T-helper 9 cell (primary cell): ENCODE results near the gene GSTO1.
A peak's percentile ranks its signal among the peaks of the same experiment; 100 is the strongest.

ENCODE experiments used
- DNase-seq: peaks from one replicate; pipeline ENCODE4 v3.0.0-alpha.2; 2020

Gene GSTO1

DNA sequence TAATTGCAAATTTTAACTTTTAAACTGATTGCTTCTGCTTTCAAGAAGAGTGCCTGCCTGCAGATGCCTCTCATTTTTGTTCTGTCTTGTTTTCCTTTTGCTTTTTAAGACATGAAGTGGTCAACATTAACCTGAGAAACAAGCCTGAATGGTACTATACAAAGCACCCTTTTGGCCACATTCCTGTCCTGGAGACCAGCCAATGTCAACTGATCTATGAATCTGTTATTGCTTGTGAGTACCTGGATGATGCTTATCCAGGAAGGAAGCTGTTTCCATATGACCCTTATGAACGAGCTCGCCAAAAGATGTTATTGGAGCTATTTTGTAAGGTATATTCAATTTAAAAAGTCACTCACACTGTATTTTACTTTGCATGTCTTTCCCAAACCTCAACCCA, 23.1 kb downstream of the GSTO1 start:
- no peak for DNase-seq

DNA sequence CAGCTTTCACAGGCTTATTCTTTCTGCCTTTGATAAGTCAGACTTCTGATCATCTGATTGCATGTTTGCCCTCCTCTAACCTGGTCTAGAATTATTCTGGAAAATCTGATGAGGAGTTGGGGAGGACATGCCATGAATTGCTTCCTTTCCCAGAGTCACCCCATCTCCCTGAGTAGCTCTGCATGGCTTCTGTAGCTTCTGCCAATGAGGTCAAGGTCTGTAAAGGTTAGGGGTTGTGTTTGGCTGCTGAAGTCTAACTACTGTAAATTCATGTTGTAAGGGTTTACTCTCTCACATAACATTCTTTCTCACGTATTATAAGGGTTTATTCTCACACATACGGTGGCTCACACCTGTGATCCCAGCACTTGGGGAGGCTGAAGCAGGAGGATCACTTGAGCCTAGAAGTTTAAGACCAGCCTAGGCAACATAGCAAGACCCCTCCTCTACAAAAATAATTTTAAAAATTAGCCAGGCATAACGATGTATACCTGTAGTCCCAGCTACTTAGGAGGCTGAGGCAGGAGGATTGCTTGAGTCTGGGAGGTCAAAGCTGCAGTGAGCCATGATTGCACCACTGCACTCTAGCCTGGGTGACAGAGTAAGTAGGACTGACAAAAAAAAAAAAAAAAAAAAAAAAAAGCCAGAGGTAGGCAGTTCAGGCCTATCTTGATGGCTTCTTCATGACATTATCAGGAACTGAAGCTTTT, 25.0 kb downstream of the GSTO1 start:
- no peak for DNase-seq

DNA sequence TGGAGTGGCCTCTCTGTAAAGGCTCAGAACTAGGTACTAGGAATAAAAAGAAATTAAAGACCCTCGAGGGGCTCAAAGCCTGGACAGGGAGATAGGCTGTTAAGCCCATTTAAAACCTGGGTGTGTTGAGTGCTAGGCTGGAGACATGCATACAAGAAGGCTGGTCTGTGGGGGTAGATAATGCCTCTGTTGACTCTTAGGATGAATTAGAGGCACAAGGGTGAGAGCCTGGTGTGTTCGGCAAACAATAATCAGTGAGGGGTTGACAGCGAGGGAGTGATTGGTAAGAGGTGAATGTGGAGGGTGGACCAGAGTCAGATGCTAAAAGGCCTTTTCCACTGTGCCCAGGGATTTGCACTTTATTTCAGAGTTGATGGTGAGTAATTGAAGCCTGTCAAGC, 27.0 kb downstream of the GSTO1 start:
- DNase-seq, result no peak

DNA sequence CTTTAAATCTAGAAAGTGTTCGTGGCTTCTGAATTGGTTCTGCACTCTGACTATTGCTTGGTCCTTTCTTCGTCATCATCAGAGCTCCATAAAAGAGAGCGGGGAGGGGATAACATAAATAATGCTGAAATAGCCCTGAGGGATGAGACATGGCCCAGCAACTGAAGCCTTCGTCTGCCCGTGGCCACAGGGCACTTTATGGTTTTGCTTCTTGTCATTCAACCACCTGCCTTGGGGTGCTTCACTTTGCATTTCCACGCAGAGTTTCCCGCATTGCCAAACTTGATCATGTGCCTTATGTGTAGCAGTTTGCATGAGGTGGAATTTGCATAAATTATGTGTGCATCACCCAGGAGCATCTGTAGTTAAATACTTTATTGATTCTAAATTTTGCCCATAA, 30.2 kb downstream of the GSTO1 start:
- DNase-seq, result no peak

DNA sequence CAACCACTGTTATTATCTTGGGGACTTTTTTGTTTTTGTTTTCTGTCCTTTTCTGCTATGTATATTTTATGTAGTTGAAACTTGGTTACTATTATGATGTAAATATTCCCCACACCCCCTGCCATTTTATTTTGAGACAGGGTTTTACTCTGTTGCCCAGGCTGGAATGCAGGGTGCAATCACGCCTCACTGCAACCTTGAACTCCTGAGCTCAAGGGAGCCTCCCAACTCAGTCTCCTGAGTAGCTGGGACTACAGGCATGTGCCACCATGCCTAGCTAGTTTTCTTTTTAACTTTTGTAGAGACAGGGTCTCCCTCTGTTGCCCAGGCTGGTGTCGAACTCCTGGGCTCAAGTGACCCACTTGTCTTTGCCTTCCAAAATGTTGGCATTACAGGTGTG, 32.2 kb downstream of the GSTO1 start:
- DNase-seq, result no peak

DNA sequence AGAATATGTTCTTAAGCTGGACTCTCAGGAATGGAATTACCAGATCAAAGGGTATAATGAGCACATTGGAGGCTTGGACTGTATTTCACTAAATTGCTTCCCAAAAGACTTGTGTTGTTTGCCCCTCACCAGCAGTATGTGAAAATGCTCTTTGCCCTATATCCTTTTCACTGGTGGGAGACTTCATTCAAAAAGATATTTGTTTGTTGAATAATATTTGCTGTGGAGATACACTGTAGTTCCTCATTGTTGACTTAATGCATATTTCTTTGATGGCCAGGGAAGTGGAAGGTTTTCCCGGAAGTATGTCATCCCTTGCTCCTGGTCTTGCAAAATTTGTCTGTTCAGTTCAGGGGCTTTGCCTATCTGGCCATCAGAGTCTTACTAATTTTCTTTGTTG, 33.7 kb downstream of the GSTO1 start:
- no peak for DNase-seq

DNA sequence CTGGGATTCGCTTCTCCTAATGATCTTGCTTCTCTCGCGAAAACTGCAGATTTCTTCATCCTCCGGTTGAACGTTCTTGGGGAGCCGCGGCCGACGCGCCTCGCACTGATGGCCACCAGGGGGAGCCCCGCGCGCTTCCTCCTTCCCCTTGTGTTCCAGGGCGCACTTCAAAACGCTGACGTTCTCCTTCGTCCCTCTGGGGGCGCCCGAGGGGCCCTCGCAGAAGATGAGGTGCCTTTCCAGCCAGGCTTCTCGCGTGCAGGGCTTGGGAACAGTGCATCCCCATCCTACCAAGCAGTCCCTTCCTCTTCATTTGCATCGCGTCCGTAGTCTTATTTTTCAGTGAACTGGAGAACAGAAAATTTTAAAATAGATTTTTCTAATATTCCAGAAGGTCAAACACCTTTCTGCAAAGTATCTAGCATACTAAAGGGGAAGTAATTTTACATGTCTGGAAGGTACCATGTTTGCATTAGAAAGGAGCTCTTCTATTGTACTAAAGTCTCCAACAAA, 36.8 kb downstream of the GSTO1 start:
- peak; percentile 86 for DNase-seq

DNA sequence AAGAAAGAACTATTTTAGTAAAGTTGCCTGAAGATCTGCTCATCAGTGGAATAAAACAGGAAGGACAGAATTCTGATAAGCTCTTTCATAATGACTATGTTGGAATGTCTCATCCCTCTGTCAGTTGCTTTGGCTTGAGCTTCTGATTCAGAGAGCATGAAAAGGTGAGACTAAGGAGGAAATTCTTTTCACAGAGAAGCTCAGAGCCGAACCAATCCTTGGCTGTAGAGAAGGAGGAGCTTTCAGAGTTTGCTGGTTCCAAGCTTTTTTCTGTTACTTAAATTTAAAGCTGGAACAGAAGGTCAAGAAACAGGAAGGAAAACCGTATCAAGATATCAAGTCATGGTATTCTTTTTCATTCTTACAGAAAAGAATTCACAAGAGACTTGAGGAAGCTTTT, 38.3 kb downstream of the GSTO1 start:
- no peak for DNase-seq

DNA sequence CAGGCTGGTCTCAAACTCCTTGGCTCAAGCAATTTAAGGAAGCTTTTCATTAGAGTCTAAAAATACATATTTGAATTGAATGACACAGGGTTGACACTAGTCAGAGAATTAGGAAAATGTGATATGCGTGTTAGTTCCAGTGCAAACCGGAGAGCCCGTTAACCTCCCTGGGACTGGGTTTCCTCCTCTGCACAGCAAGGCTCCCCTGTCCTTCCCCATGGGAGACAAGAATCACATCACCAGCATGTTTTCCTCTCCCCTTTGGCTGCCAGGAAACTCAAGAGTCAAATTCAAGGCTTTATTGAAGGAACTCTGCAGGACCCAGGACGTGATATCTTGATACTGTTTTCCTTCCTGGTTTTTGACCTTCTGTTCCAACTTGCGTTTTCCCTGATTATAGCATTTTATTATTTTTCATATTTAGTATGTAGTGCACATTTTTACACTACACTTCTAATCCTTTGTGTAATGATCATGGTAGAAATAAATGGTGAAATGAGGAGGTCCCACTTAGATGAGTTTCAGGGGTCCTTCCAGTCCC, 39.2 kb downstream of the GSTO1 start:
- DNase-seq, result no peak

DNA sequence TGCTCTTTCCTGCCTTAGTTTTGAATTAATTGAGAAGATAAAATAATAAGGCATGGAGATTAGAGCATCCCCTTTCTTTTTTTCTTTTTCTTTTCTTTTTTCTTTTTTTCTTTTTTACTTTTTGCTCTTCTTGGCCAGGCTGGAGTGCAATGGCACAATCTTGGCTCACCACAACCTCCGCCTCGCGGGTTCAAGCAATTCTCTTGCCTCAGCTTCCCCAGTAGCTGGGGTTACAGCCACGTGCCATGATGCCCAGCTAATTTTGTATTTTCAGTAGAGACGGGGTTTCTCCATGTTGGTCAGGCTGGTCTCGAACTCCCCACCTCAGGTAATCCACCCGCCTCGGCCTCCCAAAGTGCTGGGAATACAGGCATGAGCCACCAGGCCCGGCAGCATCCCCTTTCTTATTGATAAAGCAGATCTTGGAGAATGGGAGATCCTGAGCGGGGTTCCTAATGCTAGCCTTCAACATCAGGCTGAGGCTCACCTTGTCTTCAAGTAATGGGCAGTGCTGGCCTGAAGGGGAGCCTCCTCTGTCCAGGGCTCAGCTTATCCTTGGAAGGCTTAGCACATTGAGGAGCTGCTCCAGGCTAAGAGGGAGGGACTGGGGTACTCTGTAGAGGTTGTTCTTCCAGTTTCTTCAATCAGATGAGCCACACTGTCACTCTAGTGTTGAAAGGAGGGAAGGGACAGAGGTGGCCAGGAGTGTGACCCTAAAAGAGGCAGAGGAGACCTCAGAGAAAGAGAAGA, 42.2 kb downstream of the GSTO1 start:
- DNase-seq, result no peak

DNA sequence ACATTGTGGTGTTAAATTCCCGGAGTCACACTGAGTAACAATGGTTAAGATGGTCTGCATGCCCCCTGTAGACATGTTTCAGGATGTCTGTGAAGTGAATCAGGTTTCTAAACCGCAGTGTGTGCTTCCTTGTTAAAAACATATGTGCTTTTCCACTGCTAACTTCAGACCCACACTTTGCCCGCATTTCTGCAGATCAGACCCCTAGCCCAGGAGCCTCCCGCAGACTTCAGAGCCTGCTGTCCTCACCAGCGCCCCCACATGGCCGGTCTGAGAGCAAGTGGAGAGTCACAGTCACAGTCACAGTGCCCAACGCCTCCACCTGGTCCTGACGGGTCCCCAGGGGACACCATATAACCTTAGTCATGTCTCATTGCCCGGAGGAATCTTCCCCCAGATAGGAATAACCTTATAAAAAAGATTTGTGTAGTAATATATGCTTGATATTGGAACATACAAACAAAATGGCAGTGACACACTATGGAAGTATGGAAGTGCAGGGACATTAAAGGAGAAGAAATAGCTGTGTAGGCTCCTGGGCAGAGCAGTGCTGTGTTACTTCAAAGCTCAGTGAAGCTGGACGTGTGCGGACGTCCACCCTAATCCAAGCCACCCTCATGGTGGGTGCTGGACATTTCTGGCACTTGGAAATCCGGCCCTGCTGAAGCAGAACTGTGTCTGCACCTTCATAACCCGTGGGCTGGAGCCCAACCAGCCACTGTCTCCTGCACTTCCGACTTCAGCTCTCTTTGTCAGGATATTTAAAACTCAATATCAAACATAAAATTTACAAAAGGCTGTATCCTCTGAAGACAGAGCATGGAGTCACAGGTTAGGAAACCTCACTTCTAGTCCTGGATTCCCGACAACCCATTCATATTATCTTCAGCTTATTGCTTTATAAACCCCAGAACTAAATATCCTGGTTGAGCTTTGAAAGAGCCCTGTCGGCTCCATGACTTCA, 43.3 kb downstream of the GSTO1 start:
- DNase-seq, result peak; percentile 32

DNA sequence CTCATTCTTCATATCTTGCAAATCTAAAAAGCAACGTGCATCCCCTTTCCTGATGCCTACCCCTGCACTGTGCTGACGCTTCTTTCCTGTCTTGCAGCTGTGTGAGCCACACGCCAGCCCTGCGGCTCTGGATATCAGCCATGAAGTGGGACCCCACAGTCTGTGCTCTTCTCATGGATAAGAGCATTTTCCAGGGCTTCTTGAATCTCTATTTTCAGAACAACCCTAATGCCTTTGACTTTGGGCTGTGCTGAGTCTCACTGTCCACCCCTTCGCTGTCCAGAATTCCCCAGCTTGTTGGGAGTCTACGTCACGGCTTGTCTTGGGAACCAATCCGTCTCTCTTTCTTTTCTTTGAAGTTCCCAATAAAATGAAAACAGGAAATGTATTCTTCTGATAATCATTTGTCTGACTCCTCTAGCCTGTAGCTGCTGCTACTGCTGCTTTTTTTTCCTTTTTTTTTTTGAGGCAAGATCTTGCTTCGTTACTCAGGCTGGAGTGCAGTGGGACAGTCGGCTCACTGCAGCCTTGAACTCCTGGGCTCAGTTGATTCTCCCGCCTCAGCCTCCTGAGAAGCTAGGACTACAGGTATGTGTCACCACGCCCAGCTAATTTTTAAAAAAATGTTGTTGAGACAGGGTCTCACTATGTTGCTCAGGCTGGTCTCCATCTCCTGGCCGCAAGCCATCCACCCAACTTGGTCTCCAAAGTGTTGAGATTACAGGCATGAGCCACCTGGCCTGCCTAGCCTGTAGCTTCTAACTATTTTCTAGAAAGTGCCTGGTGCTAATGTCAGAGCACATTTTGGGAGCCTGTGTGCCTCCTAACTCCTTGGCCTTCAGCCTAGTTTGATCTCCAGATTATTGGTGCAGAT, 44.6 kb downstream of the GSTO1 start:
- DNase-seq, result no peak

DNA sequence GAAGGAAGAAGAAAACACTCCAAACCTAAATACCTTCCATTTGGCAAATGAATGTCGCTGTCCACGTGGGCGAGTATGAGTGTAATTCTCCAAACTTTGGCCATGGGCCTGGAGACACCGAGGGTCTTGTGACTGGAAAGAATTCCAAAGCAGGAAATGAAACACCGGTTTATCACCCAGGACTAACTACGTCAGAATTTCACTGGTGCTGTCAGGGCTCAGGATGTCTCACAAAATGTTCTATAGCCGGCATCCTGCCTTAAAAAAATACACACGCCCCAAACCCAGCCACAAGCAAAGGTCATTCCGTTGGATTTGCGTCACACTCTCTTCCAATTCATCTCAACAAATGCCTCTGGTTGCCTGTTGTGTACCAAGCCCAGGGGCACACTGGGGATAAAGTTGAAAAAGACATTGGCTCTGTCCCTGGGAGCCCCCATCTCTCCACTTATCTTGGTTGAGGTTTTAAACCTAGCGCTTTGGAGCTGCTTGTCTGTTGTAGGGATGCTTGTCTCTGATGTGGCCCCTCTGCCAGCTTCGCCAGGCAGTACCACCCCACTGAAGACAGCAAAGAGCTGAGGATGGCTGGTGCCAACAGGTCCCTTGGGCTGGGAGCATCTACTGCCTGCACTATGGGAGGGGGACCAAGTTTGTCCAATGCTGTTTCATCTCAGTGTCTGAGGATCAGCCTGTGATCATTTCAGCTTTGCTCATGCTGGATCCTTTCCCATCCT, 45.5 kb downstream of the GSTO1 start:
- DNase-seq, result no peak

DNA sequence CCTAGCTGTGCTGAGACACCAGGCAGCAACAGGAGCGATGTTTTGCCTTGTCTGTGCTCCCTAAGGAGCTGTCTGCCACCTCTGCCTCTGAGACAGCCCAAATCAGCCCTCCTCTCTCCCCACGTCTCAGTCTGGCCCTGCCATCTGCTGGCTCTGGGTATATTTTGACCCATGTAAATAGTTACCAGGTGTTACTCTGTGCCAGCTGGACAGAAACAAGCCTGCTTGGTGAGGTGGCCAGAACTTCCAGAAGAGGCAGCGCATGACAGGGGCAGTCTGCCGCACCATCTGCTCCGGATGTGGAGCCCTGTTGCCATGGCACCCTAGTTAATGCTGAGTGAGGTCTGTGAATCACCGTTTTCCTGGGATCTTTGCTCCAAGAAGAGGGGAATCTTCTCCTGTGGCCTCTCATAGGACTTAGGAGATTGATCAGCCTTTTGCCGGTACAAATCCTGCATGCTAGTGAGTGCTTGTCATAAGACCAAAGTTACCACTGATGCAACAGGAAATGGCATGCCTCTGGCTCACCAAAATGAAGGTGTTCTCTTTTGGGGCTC, 46.1 kb downstream of the GSTO1 start:
- DNase-seq, result no peak

DNA sequence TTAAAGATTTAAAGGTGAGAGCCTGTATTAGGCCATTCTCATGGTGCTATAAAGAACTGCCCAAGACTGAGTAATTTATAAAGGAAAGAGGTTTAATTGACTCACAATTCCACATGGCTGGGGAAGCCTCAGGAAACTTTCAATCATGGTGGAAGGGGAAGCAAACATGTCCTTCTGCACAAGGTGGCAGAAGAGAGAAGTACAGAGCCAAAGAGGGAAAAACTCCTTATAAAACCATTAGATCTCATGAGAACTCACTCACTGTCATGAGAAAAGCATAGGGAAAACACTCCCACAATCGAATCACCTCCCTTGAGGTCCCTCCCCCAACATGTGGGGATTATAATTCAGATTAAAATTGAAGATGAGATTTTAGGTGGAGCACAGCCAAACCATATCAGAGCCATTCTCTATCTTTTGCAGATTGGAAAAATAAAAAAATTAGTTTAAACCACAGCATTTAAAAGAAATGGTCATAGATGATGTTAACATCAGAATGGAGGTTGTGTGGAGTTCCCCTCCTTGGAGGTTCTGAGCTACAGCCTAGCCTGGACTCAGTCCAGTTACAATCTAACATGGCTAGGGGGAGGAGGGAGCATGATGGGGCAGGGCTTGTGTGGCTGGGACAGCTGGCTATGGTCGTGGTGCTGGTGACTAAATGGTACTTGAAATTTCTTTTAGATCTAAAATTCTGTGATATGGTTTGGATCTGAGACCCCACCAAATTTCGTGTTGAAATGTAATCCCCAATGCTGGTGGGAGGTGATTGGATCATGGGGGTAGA, 47.4 kb downstream of the GSTO1 start:
- no peak for DNase-seq

DNA sequence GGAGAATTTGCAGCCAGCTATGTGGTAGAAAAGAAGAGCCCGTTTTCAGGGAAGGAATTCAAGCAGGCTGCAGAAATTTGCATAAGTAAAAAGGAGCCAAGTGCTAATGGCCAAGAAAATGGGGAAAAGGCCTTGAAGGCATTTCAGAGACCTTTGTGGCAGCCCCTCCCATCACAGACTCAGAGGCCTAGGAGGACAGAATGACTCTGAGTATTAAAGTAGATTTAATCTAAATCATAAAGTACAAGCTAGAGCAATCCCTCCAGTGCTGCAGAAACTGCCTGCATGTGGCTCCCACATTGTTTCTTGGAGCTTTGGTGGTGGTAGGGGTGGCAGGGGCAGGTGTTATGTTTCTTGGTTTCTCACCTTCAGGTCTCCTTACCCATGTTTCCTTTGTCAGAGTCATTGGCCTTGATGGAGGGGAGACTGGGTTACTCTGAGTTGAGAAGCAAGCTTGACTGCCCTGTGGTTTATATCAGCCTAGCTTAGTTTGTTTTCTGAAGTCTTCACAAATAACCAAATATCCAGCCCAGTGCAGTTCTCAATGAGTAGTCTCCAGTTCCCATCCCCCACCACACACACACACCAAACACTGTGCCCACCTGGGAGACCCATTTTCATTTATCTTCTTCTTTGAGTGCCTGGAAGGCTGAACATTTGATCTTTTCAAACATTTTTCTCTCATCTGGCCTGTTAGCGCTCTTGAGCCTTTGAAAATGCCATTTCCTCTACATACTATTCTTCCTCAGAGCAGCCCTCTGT, 49.1 kb downstream of the GSTO1 start:
- no peak for DNase-seq

DNA sequence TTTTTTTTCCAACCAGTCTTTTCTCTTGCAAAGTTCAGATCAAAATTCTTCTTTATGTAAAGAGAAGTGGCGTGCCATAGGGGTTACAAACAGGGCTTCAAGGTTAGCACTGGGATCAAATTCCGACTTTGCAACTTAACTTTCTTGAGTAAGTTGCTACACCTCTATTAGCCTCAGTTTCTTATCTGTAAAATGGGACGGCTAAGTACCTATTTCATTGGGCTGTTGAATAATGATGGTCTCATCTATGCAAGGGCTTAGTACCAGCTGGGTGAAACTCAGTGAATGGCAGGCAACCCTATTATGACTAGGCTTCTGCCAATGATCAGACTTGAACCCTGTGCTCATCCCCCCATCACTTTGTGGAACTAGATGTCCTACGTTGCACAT, 49.7 kb downstream of the GSTO1 start:
- DNase-seq, result no peak

DNA sequence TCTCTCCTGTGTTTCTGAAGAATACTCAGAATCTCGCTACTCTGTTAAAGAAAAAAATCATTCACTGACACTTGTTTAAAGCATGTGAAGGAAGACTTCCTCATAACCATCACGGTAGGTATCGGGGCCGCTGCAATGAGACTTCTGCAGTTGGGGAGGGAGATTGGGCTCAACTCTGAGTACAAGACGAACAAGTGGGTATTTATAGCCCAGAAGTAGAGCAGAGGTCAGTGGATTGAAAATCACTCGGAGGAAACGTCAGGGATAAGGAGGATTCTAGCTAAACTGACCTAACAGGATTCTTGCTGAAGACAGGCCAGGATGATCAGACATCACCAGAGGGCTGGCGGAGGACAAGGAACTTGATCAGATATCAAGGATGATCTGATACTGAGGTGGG, 50.2 kb downstream of the GSTO1 start:
- DNase-seq, result no peak

DNA sequence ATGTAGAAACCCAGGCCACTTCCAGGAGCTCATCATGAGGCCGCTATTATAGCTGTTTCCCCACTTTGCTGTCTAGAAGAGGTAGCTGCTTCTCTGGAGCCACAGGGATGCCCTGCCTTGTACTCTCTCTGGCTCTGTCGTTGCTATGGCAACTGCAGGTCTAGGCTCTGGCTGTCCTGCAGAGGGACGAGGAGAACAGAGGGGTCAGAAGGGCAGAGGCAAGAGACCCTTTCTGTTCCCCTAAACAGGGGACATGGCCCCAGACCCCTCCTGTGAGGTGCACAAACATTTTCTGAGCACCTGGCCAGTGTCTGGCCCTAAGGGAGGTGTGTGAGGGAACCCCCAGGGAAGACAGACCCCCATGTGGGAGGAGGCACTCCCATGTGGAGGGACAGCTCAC, 52.2 kb downstream of the GSTO1 start:
- DNase-seq, result no peak
